Activated T-cell treated with anti-CD3 and anti-CD28 coated beads, Interleukin-2, amount 50 U/mL, for 4 hours (primary cell): Measurements from ENCODE around the gene NEXN. TPM values are rescaled to one million over a fixed set of nuclear protein-coding genes. Genes with fewer than 3 reads are reported as not detected.
"Not testable (repeated sequence)": the region's sequence is repeated elsewhere in the genome, so short reads cannot be mapped to it uniquely, and the experiment has no call there.

Source experiments
- ATAC-seq, 2 donors: fragments of 200-7000 bp; cut with Tn5 transposase; one replicate each; pipeline ENCODE4 v1.10.0; 2021
- DNase-seq: peaks from one replicate; pipeline ENCODE4 v3.0.0-alpha.2; 2020
- H3K27me3 Mint-ChIP-seq: one replicate; pipeline ENCODE4 v1.8.0; 2021; ENCODE audit warnings: low read depth, mixed read lengths
- H3K36me3 Mint-ChIP-seq: one replicate; pipeline ENCODE4 v1.8.0; 2022; ENCODE audit warnings: mixed read lengths; ENCODE audit not compliant: insufficient read depth
- H3K4me1 Mint-ChIP-seq: one replicate; pipeline ENCODE4 v1.8.0; 2021; ENCODE audit warnings: low read depth, mixed read lengths
- H3K4me3 Mint-ChIP-seq: one replicate; pipeline ENCODE4 v1.8.0; 2021; ENCODE audit warnings: mild to moderate bottlenecking, moderate library complexity, mixed read lengths
- H3K9me3 Mint-ChIP-seq: one replicate; pipeline ENCODE4 v1.8.0; 2021; ENCODE audit warnings: mixed read lengths
- total RNA-seq, 3 donors: library from RNA; stranded (reverse); gene quantifications; one replicate each; pipeline ENCODE4 v1.2.1, GENCODE V29; 2021

The NEXN gene
- total RNA-seq, 3 donors from 2014 or later: 0.32 to 0.60 (median 0.40) TPM

DNA sequence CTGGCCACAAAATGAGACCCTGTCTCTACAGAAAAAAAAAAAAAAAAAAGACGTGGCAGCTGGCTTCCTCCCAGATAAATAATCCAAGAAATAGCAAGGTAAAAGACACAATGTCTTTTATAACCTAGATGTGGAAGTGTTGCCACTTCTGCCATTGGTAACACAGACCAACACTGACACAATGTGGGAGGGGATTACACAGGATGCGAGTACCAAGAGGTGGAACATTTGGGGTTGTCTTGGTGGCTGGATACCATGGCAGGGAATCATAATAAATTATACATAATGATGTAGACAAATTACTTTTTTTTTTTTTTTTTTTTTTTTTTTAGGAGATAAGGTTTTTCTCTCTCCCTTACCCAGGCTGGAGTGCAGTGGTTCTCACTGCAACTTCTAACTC is 6.0 kb upstream of the NEXN start:
- peaks cover 6% of the 10 kb centered on the region for H3K27me3 Mint-ChIP-seq
- peaks cover 9% of the 10 kb centered on the region for H3K36me3 Mint-ChIP-seq
- no peaks in the 10 kb centered on the region for H3K9me3 Mint-ChIP-seq
- peaks cover 4% of the 10 kb centered on the region for H3K4me1 Mint-ChIP-seq
- no peak for ATAC-seq
- no peak overlapping the region for H3K4me3 Mint-ChIP-seq
- no peak for DNase-seq

GRCh38 chr1:77888781-77889642 is 588 bp downstream of the NEXN start:
- H3K4me1 Mint-ChIP-seq: peaks cover 11% of the 10 kb centered on the region

GRCh38 chr1:77889671-77890070 is 1.2 kb downstream of the NEXN start:
- ATAC-seq: no peak
- Mint-ChIP-seq H3K36me3 (peaks cover 8% of the 10 kb centered on the region), H3K4me1 (peaks cover 11% of the 10 kb centered on the region), H3K27me3 (peaks cover 17% of the 10 kb centered on the region), H3K9me3 (no peaks in the 10 kb centered on the region), H3K4me3 (no peak overlapping the region)
- DNase-seq: no peak

More at GRCh38 chr1:77888781-77889642, 588 bp downstream of the NEXN start:
- peaks cover 8% of the 10 kb centered on the region for H3K36me3 Mint-ChIP-seq
- DNase-seq (no peak), ATAC-seq (peak; percentile 81 to 82)
- peaks cover 17% of the 10 kb centered on the region for H3K27me3 Mint-ChIP-seq
- no peaks in the 10 kb centered on the region for H3K9me3 Mint-ChIP-seq
- peak overlapping the region; percentile 73 for H3K4me3 Mint-ChIP-seq

DNA sequence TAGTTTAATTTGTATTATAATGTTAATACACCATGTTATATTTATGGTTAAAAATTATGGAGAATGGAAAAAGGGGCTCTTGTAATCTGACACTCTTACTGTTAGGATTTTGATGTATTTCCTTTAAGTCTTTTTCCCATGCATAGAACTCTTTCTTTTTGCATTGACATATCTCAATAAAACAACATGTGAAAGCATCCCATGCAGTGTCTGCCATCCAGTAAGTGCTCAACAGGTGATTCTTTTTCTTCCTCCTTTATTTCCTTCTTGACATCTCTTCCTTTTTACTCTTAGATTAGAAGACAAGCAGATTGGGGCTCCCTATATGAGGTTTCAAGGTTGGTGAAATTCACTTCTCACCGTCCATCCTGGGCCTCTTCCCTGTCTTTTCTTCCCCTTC is 2.8 kb downstream of the NEXN start:
- H3K4me3 Mint-ChIP-seq: no peak overlapping the region
- no peak for DNase-seq
- H3K9me3 Mint-ChIP-seq: no peaks in the 10 kb centered on the region
- H3K4me1 Mint-ChIP-seq: peaks cover 11% of the 10 kb centered on the region
- H3K36me3 Mint-ChIP-seq: peaks cover 6% of the 10 kb centered on the region
- no peak for ATAC-seq
- H3K27me3 Mint-ChIP-seq: peaks cover 17% of the 10 kb centered on the region

DNA sequence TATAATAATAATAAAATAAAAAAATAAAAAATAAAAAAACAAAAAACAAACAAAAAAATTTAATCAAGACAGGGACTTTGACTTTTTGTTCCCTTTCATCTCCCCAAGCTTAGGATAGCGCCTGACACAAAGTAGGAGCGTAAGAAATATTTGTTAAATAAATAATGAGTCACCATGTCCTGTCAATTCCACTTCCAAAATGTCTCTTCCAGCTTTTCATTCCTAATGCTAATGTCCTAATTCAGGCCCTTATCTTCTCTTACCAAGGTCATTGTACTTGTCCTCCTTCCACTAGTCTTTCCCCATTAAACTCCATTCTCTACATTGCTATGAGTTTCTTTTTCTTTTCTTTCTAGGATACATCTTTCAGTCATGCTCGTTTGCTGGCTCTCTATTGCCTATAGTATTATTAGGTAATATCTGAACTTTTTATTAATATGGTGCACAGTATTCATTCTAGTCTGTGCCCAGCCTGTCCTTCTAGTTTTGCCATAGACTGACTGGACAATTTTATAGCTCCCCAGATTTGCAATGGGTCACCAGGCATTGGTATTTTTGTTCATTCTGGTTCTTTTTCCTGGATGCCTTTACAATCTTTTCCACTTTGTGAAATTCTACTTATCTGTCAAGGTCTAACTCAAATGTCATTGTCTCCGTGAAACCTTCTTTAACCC is 11.4 kb downstream of the NEXN start:
- Mint-ChIP-seq H3K27me3 (no peaks in the 10 kb centered on the region), H3K36me3 (no peaks in the 10 kb centered on the region), H3K9me3 (no peaks in the 10 kb centered on the region), H3K4me3 (no peak overlapping the region), H3K4me1 (no peaks in the 10 kb centered on the region)
- DNase-seq (no peak), ATAC-seq (no peak)

- Mint-ChIP-seq H3K4me1 (no peaks in the 10 kb centered on the region), H3K9me3 (no peaks in the 10 kb centered on the region), H3K36me3 (no peaks in the 10 kb centered on the region), H3K4me3 (no peak overlapping the region), H3K27me3 (no peaks in the 10 kb centered on the region)
- DNase-seq (no peak), ATAC-seq (no peak)
Measured at GRCh38 chr1:77900687-77901293, 12.4 kb downstream of the NEXN start.

DNA sequence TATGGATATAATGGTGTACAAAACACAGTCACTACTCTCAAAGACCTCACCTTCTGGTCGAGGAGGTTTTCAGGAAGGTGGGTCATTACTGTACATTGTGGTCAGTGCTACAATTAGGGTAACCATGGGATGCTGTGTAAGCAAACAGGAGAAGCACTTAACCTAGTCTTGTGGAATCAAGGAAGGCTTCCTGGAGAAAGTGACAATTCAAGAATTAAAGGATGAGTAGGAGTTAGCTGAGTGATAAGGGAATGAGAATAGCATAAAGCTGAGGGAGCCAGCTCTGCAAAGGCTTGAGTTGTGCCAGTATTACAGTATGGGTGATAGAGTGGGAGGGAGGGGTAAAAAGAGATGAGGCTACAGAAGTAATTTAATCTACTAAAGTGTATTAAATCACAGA is 17.2 kb downstream of the NEXN start:
- Mint-ChIP-seq H3K36me3 (no peaks in the 10 kb centered on the region), H3K4me1 (no peaks in the 10 kb centered on the region), H3K27me3 (no peaks in the 10 kb centered on the region), H3K4me3 (no peak overlapping the region), H3K9me3 (no peaks in the 10 kb centered on the region)
- no peak for ATAC-seq
- DNase-seq: no peak

- ATAC-seq: no peak
- DNase-seq: no peak
- no peaks in the 10 kb centered on the region for H3K27me3 Mint-ChIP-seq
- no peaks in the 10 kb centered on the region for H3K36me3 Mint-ChIP-seq
- H3K9me3 Mint-ChIP-seq: no peaks in the 10 kb centered on the region
- no peak overlapping the region for H3K4me3 Mint-ChIP-seq
- no peaks in the 10 kb centered on the region for H3K4me1 Mint-ChIP-seq
Measured at GRCh38 chr1:77906019-77906545, 17.7 kb downstream of the NEXN start.

DNA sequence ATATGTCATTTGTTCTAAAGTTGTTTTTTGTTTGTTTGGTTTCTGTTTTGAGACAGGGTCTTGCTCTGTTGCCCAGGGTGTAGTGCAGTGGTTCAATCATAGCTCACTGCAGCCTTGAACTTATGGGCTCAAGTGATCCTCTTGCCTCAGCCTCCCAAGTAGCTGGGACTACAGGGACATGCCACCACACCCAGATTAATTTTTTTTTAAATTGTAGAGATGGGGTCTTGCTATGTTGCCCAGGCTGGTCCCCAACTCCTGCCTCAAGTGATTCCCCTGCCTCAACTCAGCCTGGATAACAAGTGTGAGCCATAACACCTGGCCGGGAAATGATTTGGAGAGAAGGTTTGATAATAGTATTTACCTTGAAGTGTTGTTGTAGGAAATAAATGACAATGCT is 18.2 kb downstream of the NEXN start:
- ATAC-seq (no peak), DNase-seq (no peak)
- Mint-ChIP-seq H3K27me3 (no peaks in the 10 kb centered on the region), H3K9me3 (no peaks in the 10 kb centered on the region), H3K4me1 (no peaks in the 10 kb centered on the region), H3K36me3 (no peaks in the 10 kb centered on the region), H3K4me3 (no peak overlapping the region)

GRCh38 chr1:77910116-77910515 is 21.7 kb downstream of the NEXN start:
- Mint-ChIP-seq H3K27me3 (no peaks in the 10 kb centered on the region), H3K36me3 (no peaks in the 10 kb centered on the region), H3K9me3 (no peaks in the 10 kb centered on the region), H3K4me1 (no peaks in the 10 kb centered on the region), H3K4me3 (no peak overlapping the region)
- DNase-seq (no peak), ATAC-seq (no peak)

GRCh38 chr1:77918918-77919317 is 30.5 kb downstream of the NEXN start:
- not testable (repeated sequence) for H3K4me3 Mint-ChIP-seq, H3K9me3 Mint-ChIP-seq, H3K36me3 Mint-ChIP-seq, DNase-seq, H3K4me1 Mint-ChIP-seq, H3K27me3 Mint-ChIP-seq, ATAC-seq

DNA sequence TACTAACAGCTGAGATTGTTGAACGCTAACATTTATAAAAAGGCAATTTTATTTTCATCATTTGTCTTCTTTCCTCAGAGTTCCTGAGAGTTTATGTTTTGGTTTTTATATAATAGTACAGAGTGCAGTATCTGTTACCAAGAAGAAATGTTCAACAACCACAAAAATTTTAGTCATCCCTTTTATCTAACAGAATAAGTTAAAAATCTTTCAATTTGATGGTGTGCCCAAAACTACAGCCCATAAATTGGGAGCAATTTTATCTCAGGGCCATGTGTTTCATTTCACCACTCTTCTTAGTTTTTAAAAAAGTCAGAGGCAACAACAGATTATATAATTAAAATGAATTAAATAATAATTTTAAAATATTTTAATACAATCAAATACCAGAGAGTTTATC is 37.1 kb downstream of the NEXN start:
- Mint-ChIP-seq H3K4me1 (peaks cover 9% of the 10 kb centered on the region), H3K9me3 (no peaks in the 10 kb centered on the region), H3K4me3 (no peak overlapping the region), H3K36me3 (peaks cover 6% of the 10 kb centered on the region), H3K27me3 (no peaks in the 10 kb centered on the region)
- no peak for DNase-seq
- no peak for ATAC-seq

GRCh38 chr1:77925956-77926355 is 37.5 kb downstream of the NEXN start:
- Mint-ChIP-seq H3K36me3 (peaks cover 10% of the 10 kb centered on the region), H3K9me3 (no peaks in the 10 kb centered on the region), H3K4me3 (peak overlapping the region; percentile 78), H3K4me1 (peaks cover 9% of the 10 kb centered on the region), H3K27me3 (no peaks in the 10 kb centered on the region)
- ATAC-seq (no peak), DNase-seq (no peak)

DNA sequence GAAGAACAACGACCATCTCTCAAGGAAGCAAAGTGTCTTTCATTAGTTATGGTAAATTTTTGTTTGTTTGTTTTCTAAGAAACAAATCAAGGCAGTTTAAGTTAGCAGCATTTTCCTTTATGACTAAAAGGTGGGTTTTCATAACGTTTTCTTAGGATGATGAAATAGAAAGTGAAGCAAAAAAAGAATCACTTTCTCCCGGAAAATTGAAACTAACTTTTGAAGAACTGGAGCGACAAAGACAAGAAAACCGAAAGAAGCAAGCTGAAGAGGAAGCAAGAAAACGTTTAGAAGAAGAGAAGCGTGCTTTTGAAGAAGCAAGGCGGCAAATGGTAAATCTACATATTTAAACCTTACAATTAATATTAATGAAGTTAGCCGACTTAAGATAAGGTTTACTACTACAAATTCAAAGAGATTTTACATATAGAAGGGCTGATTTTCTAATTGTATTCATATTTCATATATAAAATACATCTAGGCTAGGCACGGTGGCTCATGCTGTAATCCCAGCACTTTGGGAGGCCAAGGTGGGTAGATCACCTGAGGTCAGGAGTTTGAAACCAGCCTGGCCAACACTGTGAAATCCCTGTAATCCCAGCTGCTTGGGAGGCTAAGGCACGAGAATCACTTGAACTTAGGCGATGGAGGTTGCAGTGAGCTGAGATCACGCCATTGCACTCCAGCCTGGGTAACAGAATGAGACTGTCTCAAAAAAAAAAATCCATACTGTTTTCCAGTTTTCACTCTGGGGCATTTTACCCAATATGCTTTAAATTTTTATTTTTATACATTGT is 38.3 kb downstream of the NEXN start:
- DNase-seq: no peak
- Mint-ChIP-seq H3K4me3 (peak overlapping the region; percentile 78), H3K4me1 (peaks cover 9% of the 10 kb centered on the region), H3K27me3 (no peaks in the 10 kb centered on the region), H3K36me3 (peaks cover 10% of the 10 kb centered on the region), H3K9me3 (no peaks in the 10 kb centered on the region)
- ATAC-seq: peak; percentile 23 to 32
